ENCODE data around the gene KAZALD1. TPM values are rescaled to one million over a fixed set of nuclear protein-coding genes. Genes with fewer than 3 reads are reported as not detected.
A peak's percentile ranks its signal among the peaks of the same experiment; 100 is the strongest.

Gene KAZALD1
- total and polyA plus RNA-seq, 7 donors: 1.5 to 10.7 (median 3.1) TPM

GRCh38 chr10:101066896-101067355 is 5.1 kb downstream of the KAZALD1 start:
- no peak for DNase-seq
- peaks cover 33% of the 10 kb centered on the region for H3K4me1 ChIP-seq
- H3K36me3 ChIP-seq (ENCODE audit: insufficient read depth in 1 of 2, low read depth in 1 of 2): no peaks in the 10 kb centered on the region
- WGBS, 3 donors: 0 to 1% (median 1%) methylated on average over 24 to 31 of the region's 31 CpGs
- no peaks in the 10 kb centered on the region for H3K9me3 ChIP-seq
- no peak for TF ChIP-seq CTCF (IDR thresholded peaks at IDR 0.05)
- H3K4me3 ChIP-seq: peak overlapping the region; percentile 64
- H3K27ac ChIP-seq: no peak overlapping the region
- peaks cover 0 to 50% (median 0%) of the 10 kb centered on the region in 3 donors for H3K27me3 ChIP-seq (ENCODE audit: insufficient read depth in 3 of 3, low read length in 2 of 3)
- peak in 1 of 4 donors; percentile 12 for ATAC-seq
- intact Hi-C loops (cut with DNase I): loop anchor here in 1 of 2 donors (2.0 kb wide), 1 partner anchor 26 kb away; no protein-coding TSS in a partner anchor

- H3K27ac ChIP-seq: no peak overlapping the region
- peak; percentile 64 to 77 for DNase-seq
- 0 to 1% (median 1%) methylated on average over 43 of the region's 43 CpGs for WGBS, 3 donors
- H3K4me1 ChIP-seq: peaks cover 30% of the 10 kb centered on the region
- peak; percentile 70 to 89 (median 83) for ATAC-seq
- H3K9me3 ChIP-seq: no peaks in the 10 kb centered on the region
- peaks cover 0 to 55% (median 4%) of the 10 kb centered on the region in 3 donors for H3K27me3 ChIP-seq (ENCODE audit: insufficient read depth in 3 of 3, low read length in 2 of 3)
- H3K4me3 ChIP-seq: peak overlapping the region; percentile 64
- peak; percentile 94 for TF ChIP-seq CTCF (IDR thresholded peaks at IDR 0.05)
- intact Hi-C loops (cut with DNase I): loop anchor here in 1 of 2 donors (1.0 to 2.0 kb wide), 2 partner anchors 7 to 27 kb away; no protein-coding TSS in a partner anchor
- H3K36me3 ChIP-seq (ENCODE audit: insufficient read depth in 1 of 2, low read depth in 1 of 2): no peaks in the 10 kb centered on the region
Observed at GRCh38 chr10:101067356-101068083, 5.7 kb downstream of the KAZALD1 start.

- Histone ChIP-seq H3K27ac (no peak overlapping the region), H3K4me3 (no peak overlapping the region), H3K27me3 (ENCODE audit: insufficient read depth in 3 of 3, low read length in 2 of 3) (peaks cover 0 to 61% (median 7%) of the 10 kb centered on the region in 3 donors), H3K4me1 (peaks cover 16% of the 10 kb centered on the region), H3K36me3 (ENCODE audit: insufficient read depth in 1 of 2, low read depth in 1 of 2) (no peaks in the 10 kb centered on the region), H3K9me3 (no peaks in the 10 kb centered on the region)
- no peak for TF ChIP-seq CTCF (IDR thresholded peaks at IDR 0.05)
- 70 to 85% (median 79%) methylated on average over 5 of the region's 5 CpGs for WGBS, 3 donors
- intact Hi-C loops (cut with DNase I): no loop called here
- DNase-seq (no peak), ATAC-seq (no peak)
Observed at GRCh38 chr10:101069441-101069840, 7.7 kb downstream of the KAZALD1 start.

GRCh38 chr10:101070098-101070497 is 8.3 kb downstream of the KAZALD1 start:
- peaks cover 16% of the 10 kb centered on the region for H3K4me1 ChIP-seq
- intact Hi-C loops (cut with DNase I): loop anchor here in 1 of 2 donors (5.0 kb wide), 1 partner anchor 33 kb away; no protein-coding TSS in a partner anchor
- no peak overlapping the region for H3K4me3 ChIP-seq
- no peaks in the 10 kb centered on the region for H3K36me3 ChIP-seq (ENCODE audit: insufficient read depth in 1 of 2, low read depth in 1 of 2)
- peaks cover 0 to 60% (median 7%) of the 10 kb centered on the region in 3 donors for H3K27me3 ChIP-seq (ENCODE audit: insufficient read depth in 3 of 3, low read length in 2 of 3)
- DNase-seq (no peak), ATAC-seq (no peak)
- TF ChIP-seq CTCF (IDR thresholded peaks at IDR 0.05): no peak
- no peaks in the 10 kb centered on the region for H3K9me3 ChIP-seq
- no peak overlapping the region for H3K27ac ChIP-seq
- 79 to 92% (median 81%) methylated on average over 3 of the region's 3 CpGs for WGBS, 3 donors

All from psoas muscle (tissue), 8 donors.